ENCODE results near the gene NCDN. TPM values are rescaled to one million over a fixed set of nuclear protein-coding genes. Genes with fewer than 3 reads are reported as not detected.
A peak's percentile ranks its signal among the peaks of the same experiment; 100 is the strongest.

The NCDN gene
- total RNA-seq = 10 to 100 TPM; 14.3 to 20.1 TPM

DNA sequence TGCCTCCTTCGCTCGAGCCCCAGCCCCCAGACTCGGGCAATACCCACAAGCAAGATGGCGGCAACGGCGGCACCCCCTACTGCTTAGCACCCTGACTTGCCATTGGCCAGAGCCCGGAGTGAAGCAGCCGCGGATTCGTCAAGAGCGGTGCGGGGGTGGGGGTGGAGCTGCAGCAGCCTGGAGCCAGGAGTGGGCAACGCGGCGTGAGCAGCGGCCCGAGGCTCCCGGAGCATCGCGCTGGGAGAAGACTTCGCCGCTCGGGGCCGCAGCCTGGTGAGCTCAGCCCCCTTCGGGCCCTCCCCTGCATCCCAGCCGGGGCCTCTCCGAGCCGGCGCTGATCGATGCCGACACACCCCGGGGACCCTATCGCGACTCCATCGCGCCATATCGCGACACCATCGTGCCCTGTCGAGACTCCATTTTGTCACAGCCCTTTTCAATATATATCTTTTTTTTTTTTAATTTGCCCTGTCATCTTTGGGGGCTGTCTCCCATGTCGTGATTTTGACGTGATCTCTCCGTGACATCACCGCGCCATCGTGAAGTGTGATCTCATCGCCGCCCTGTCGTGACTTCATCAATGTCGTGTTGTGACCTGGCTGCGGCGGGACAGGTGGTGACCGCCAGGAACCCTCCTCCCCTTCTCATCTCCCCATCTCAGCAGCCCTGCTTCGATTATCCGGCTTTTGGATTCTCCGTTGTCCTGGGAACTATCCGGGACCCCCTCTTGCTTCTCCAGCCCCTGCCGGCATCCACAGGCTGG lies at the start of gene NCDN:
TSS of gene NCDN (plus strand) at position 189 of the 763 bp plus-strand sequence. CDS start at position 581, 392 bp downstream.
- DNase-seq = peak; percentile 96 to 98 (median 96)
- TF ChIP-seq POLR2A (IDR thresholded peaks at IDR 0.05) = peak in 1 of 3 donors; percentile 16
- TF ChIP-seq, protein P1, sequence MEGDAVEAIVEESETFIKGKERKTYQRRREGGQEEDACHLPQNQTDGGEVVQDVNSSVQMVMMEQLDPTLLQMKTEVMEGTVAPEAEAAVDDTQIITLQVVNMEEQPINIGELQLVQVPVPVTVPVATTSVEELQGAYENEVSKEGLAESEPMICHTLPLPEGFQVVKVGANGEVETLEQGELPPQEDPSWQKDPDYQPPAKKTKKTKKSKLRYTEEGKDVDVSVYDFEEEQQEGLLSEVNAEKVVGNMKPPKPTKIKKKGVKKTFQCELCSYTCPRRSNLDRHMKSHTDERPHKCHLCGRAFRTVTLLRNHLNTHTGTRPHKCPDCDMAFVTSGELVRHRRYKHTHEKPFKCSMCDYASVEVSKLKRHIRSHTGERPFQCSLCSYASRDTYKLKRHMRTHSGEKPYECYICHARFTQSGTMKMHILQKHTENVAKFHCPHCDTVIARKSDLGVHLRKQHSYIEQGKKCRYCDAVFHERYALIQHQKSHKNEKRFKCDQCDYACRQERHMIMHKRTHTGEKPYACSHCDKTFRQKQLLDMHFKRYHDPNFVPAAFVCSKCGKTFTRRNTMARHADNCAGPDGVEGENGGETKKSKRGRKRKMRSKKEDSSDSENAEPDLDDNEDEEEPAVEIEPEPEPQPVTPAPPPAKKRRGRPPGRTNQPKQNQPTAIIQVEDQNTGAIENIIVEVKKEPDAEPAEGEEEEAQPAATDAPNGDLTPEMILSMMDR (IDR thresholded peaks at IDR 0.05) = no peak
- H3K27me3 ChIP-seq = no peaks in the 10 kb centered on the region
- WGBS, 2 donors = 0 to 1% methylated on average over 29 to 58 of the region's 58 CpGs
- no peaks in the 10 kb centered on the region for H3K36me3 ChIP-seq (replicated peaks in 1 of 2; ENCODE audit: insufficient read depth in 1 of 2, low read depth in 2 of 2)
- H3K9me3 ChIP-seq = no peaks in the 10 kb centered on the region
- H3K4me3 ChIP-seq = peak within 1 kb of the TSS; percentile 73 to 76
- peaks cover 73% of the 10 kb centered on the region for H3K4me1 ChIP-seq
- ATAC-seq = peak; percentile 88
- intact Hi-C loops (cut with DNase I) = no loop called here
- H3K27ac ChIP-seq = peak within 1 kb of the TSS; percentile 92 to 99 (median 98)

- ATAC-seq = no peak
- no peak for DNase-seq
- Histone ChIP-seq H3K27me3 (no peaks in the 10 kb centered on the region), H3K9me3 (no peaks in the 10 kb centered on the region), H3K27ac (no peak overlapping the region), H3K4me3 (no peak overlapping the region), H3K36me3 (replicated peaks in 1 of 2; ENCODE audit: insufficient read depth in 1 of 2, low read depth in 2 of 2) (no peaks in the 10 kb centered on the region), H3K4me1 (peaks cover 45% of the 10 kb centered on the region)
- no peak for TF ChIP-seq POLR2A (IDR thresholded peaks at IDR 0.05)
- TF ChIP-seq, protein P1 (IDR thresholded peaks at IDR 0.05) = no peak
- intact Hi-C loops (cut with DNase I) = no loop called here
These were observed 49.7 kb upstream of the NCDN start for GRCh38 chr1:35507947-35508346.

DNA sequence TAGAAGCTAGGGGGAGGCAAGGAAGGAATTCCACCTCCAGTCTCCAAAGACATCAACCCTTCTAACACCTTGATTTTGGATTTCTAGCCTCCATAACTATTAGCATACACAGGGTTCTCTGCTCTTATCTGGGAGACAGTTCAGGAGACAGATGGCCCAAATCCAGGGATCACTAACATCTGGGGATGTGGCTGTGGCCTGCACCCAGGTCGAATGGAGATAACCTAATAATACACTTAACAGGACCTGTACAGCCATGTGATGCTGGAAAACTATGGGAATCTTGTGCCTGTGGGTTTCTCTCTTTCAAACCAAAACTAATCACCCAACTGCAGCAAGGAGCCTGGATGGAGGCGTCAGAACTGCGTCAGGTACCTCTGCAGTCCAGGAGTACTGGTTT lies 48.0 kb upstream of the NCDN start:
- H3K36me3 ChIP-seq (replicated peaks in 1 of 2; ENCODE audit: insufficient read depth in 1 of 2, low read depth in 2 of 2) = no peaks in the 10 kb centered on the region
- DNase-seq (no peak), ATAC-seq (no peak)
- no peaks in the 10 kb centered on the region for H3K27me3 ChIP-seq
- intact Hi-C loops (cut with DNase I) = no loop called here
- WGBS, 2 donors = 74 to 86% methylated on average over 3 of the region's 3 CpGs
- H3K4me3 ChIP-seq = no peak overlapping the region
- no peak for TF ChIP-seq POLR2A (IDR thresholded peaks at IDR 0.05)
- TF ChIP-seq, protein P1 (IDR thresholded peaks at IDR 0.05) = no peak
- peaks cover 45% of the 10 kb centered on the region for H3K4me1 ChIP-seq
- no peaks in the 10 kb centered on the region for H3K9me3 ChIP-seq
- H3K27ac ChIP-seq = no peak overlapping the region

- no peak for ATAC-seq
These were observed 46.3 kb upstream of the NCDN start for GRCh38 chr1:35511305-35511704.

More at GRCh38 chr1:35511305-35511704, 46.3 kb upstream of the NCDN start:
- Histone ChIP-seq H3K4me3 (no peak overlapping the region), H3K27me3 (no peaks in the 10 kb centered on the region), H3K36me3 (replicated peaks in 1 of 2; ENCODE audit: insufficient read depth in 1 of 2, low read depth in 2 of 2) (no peaks in the 10 kb centered on the region), H3K9me3 (no peaks in the 10 kb centered on the region), H3K27ac (no peak overlapping the region), H3K4me1 (peaks cover 36% of the 10 kb centered on the region)
- DNase-seq = no peak
- 96 to 100% methylated on average over 2 of the region's 2 CpGs for WGBS, 2 donors
- TF ChIP-seq, protein P1 (IDR thresholded peaks at IDR 0.05) = no peak
- no peak for TF ChIP-seq POLR2A (IDR thresholded peaks at IDR 0.05)
- intact Hi-C loops (cut with DNase I) = no loop called here
